MCF 10A (cell line): ENCODE measurements around the gene GNPTG. TPM values are rescaled to one million over a fixed set of nuclear protein-coding genes. Genes with fewer than 3 reads are reported as not detected.

Source experiments
- BruUV-seq: library from RNA; stranded (reverse); fragments of 400-500 nt; replicated peaks from 2 replicates; lab custom pipeline; 2021; lab: Mats Ljungman, UMichigan
- CTCF ChIA-PET: fragments of 300-600 bp; sonication (Branson Sonifier 250); formaldehyde crosslinking; extraction: SDS; loops from one replicate; lab custom pipeline; 2021; ENCODE audit warnings: antibody characterized with exemption, inconsistent platforms; lab: Yijun Ruan, JAX
- POLR2A ChIA-PET: fragments of 300-600, 350-650 bp; sonication (Branson Sonifier 250); formaldehyde crosslinking; extraction: SDS; loops from one replicate; lab custom pipeline; 2020; ENCODE audit warnings: antibody characterized with exemption, inconsistent platforms; lab: Yijun Ruan, JAX
- DNase-seq: peaks from one replicate; pipeline ENCODE4 v3.0.0-alpha.2; 2018; ENCODE audit not compliant: unreplicated experiment
- H3K27ac Mint-ChIP-seq: one replicate; pipeline ENCODE4 v1.8.0; 2022; ENCODE audit warnings: mild to moderate bottlenecking, low read depth, mixed read lengths; ENCODE audit not compliant: unreplicated experiment
- H3K27me3 Mint-ChIP-seq: one replicate; pipeline ENCODE4 v1.8.0; 2022; ENCODE audit warnings: mixed read lengths; ENCODE audit not compliant: insufficient read depth, unreplicated experiment
- H3K36me3 Mint-ChIP-seq: one replicate; pipeline ENCODE4 v1.8.0; 2022; ENCODE audit warnings: mild to moderate bottlenecking, moderate library complexity, mixed read lengths; ENCODE audit not compliant: insufficient read depth, unreplicated experiment
- H3K4me1 Mint-ChIP-seq: one replicate; pipeline ENCODE4 v1.8.0; 2022; ENCODE audit warnings: mixed read lengths; ENCODE audit not compliant: insufficient read depth, unreplicated experiment
- H3K4me3 Mint-ChIP-seq: one replicate; pipeline ENCODE4 v1.8.0; 2022; ENCODE audit warnings: mild to moderate bottlenecking, moderate library complexity, mixed read lengths; ENCODE audit not compliant: unreplicated experiment
- H3K9me3 Mint-ChIP-seq: one replicate; pipeline ENCODE4 v1.8.0; 2022; ENCODE audit warnings: mixed read lengths; ENCODE audit not compliant: unreplicated experiment
- intact Hi-C: fragments of 100-400 bp; cut with micrococcal nuclease; formaldehyde crosslinking; loops from 2 replicates; pipeline ENCODE4 v1.14.1; 2022
- total RNA-seq: library from RNA; stranded (reverse); gene quantifications from 2 replicates; pipeline ENCODE4 v1.2.3, GENCODE V29; 2022
- TF ChIP-seq, protein P1 (sequence below): fragments of 200-600 bp; IDR thresholded peaks from one replicate; pipeline ENCODE4 v1.8.0; 2022; ENCODE audit warnings: antibody characterized with exemption, mild to moderate bottlenecking; ENCODE audit not compliant: unreplicated experiment

GNPTG gene
- total RNA-seq, 1 experiment from 2014 or later: 37.6 TPM

GRCh38 chr16:1310832-1311200 is 40.9 kb upstream of the GNPTG start:
- intact Hi-C loops: no loop called here
- Mint-ChIP-seq H3K36me3 (peaks cover 18% of the 10 kb centered on the region), H3K4me1 (peaks cover 13% of the 10 kb centered on the region), H3K27me3 (no peaks in the 10 kb centered on the region), H3K4me3 (peak overlapping the region; percentile 96), H3K9me3 (no peaks in the 10 kb centered on the region), H3K27ac (peak overlapping the region; percentile 95)
- TF ChIP-seq, protein P1, sequence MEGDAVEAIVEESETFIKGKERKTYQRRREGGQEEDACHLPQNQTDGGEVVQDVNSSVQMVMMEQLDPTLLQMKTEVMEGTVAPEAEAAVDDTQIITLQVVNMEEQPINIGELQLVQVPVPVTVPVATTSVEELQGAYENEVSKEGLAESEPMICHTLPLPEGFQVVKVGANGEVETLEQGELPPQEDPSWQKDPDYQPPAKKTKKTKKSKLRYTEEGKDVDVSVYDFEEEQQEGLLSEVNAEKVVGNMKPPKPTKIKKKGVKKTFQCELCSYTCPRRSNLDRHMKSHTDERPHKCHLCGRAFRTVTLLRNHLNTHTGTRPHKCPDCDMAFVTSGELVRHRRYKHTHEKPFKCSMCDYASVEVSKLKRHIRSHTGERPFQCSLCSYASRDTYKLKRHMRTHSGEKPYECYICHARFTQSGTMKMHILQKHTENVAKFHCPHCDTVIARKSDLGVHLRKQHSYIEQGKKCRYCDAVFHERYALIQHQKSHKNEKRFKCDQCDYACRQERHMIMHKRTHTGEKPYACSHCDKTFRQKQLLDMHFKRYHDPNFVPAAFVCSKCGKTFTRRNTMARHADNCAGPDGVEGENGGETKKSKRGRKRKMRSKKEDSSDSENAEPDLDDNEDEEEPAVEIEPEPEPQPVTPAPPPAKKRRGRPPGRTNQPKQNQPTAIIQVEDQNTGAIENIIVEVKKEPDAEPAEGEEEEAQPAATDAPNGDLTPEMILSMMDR: no peak
- BruUV-seq: no TSS peak
- no peak for DNase-seq
- CTCF ChIA-PET: interaction anchor here (0.7 kb wide), 1 partner anchor 483 kb away, joined by 3 read pairs; the partner anchor contains the start of gene IGFALS
- POLR2A ChIA-PET: interaction anchor here (1.1 kb wide), 1 partner anchor 31 kb away, joined by 3 read pairs; no protein-coding TSS in a partner anchor

DNA sequence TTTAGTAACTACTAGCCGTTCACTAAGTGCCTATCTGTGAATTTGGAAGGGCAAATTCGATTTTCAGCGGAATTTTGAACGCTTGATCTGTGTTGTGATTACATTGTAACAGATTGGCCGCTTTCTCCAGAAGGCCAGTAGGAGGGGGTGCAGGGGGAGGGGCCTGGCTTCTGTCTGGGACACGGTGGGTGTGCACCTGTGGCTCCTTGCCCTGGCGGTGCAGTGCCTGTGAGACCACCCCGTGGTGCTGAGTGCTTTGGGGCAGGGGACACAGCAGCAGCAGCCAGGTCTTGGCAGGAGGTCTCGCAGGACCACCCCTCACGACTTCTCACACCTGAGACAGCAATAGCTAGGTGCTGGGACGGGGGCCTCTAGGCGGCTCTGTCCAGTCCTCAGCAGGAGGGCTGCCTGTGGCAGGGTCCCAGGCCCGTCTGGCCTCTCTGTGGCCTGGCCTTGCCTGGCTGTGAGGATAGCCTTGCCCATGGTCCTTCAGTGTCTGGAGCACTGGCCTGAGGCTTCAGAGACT is 40.5 kb upstream of the GNPTG start:
- Mint-ChIP-seq H3K27ac (peak overlapping the region; percentile 95), H3K36me3 (peaks cover 23% of the 10 kb centered on the region), H3K9me3 (no peaks in the 10 kb centered on the region), H3K27me3 (no peaks in the 10 kb centered on the region), H3K4me3 (peak overlapping the region; percentile 96), H3K4me1 (peaks cover 13% of the 10 kb centered on the region)
- intact Hi-C loops: no loop called here
- TF ChIP-seq, protein P1: no peak
- DNase-seq: no peak
- ChIA-PET POLR2A (interaction anchor here (1.1 to 1.4 kb wide), 2 partner anchors 15 to 31 kb away, joined by 3 to 4 read pairs; no protein-coding TSS in a partner anchor), CTCF (interaction anchor here (0.7 kb wide), 1 partner anchor 482 kb away, joined by 3 read pairs; the partner anchor contains the start of gene IGFALS)
- BruUV-seq: no TSS peak

DNA sequence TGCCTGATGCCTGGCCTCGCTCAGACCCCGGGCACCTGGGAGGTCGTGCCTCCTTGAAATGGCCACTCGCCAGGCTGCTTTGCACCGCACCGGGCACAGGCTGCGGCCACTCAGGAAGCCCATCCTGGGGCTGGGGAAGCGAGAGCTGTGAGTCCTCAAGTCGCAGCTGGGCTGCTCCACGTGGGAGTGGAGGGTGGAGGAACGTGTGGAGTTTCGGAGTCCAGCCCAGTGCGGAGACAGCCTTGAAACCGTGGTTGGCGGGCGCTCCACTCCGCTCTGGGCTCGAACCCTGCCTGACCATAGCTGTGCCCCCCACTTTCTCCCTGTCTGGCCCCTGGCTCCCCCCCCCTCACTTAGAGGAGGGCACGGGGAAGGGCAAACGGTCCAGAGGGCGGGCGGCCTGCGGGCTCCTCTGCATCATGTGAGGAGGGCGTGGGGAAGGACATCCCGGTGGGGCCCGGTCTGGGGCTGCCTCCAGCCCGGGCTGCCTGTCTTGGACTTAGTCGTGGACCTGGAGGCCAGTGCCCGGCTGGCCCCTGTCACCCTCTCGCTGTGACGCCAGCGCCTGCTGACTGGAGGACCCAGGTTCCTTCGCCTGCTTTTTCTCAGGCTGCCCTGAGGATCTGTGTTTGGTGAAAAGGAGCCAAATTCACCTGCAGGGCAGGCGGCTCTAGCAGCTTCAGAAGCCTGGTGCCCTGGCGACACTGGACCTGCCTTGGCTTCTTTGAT is 39.8 kb upstream of the GNPTG start:
- no peaks in the 10 kb centered on the region for H3K27me3 Mint-ChIP-seq
- intact Hi-C loops: no loop called here
- CTCF ChIA-PET: no interaction called here
- POLR2A ChIA-PET: interaction anchor here (1.1 to 1.4 kb wide), 2 partner anchors 15 to 30 kb away, joined by 3 to 4 read pairs; no protein-coding TSS in a partner anchor
- H3K27ac Mint-ChIP-seq: peak overlapping the region; percentile 95
- peak overlapping the region; percentile 96 for H3K4me3 Mint-ChIP-seq
- BruUV-seq: no TSS peak
- H3K9me3 Mint-ChIP-seq: no peaks in the 10 kb centered on the region
- peaks cover 13% of the 10 kb centered on the region for H3K4me1 Mint-ChIP-seq
- TF ChIP-seq, protein P1: no peak
- no peak for DNase-seq
- peaks cover 29% of the 10 kb centered on the region for H3K36me3 Mint-ChIP-seq

- TF ChIP-seq, protein P1: no peak
- intact Hi-C loops: no loop called here
- no TSS peak for BruUV-seq
- DNase-seq: no peak
- ChIA-PET POLR2A (interaction anchor here (1.4 kb wide), 1 partner anchor 16 kb away, joined by 4 read pairs; no protein-coding TSS in a partner anchor), CTCF (no interaction called here)
- Mint-ChIP-seq H3K27me3 (no peaks in the 10 kb centered on the region), H3K36me3 (peaks cover 34% of the 10 kb centered on the region), H3K27ac (no peak overlapping the region), H3K4me3 (peak overlapping the region; percentile 96), H3K9me3 (no peaks in the 10 kb centered on the region), H3K4me1 (peaks cover 13% of the 10 kb centered on the region)
Measured at GRCh38 chr16:1312467-1312816, 39.3 kb upstream of the GNPTG start.
